ENCODE measurements around the gene SNURF.
"Not testable (repeated sequence)": the region's sequence is repeated elsewhere in the genome, so short reads cannot be mapped to it uniquely, and the experiment has no call there.

The SNURF gene, protein sequence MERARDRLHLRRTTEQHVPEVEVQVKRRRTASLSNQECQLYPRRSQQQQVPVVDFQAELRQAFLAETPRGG

DNA sequence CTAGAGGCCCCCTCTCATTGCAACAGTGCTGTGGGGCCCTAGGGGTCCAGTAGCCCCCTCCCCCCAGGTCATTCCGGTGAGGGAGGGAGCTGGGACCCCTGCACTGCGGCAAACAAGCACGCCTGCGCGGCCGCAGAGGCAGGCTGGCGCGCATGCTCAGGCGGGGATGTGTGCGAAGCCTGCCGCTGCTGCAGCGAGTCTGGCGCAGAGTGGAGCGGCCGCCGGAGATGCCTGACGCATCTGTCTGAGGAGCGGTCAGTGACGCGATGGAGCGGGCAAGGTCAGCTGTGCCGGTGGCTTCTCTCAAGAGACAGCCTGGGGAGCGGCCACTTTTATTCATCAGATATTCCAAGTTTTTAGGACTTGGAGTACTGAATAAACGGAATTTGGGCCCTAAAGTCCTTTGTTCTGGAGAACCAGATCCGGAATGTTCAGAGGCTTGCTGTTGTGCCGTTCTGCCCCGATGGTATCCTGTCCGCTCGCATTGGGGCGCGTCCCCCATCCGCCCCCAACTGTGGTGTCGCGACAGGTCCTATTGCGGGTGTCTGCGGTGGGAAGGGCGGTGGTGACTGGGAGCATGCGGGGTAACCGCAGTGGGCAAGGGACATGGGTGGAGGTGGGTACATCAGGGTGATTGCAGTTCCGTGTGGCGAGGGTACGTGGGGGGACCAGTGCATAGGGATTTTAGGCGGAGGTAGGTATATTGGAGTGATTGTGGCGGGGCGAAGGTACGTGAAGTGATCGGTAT is at the start of gene SNURF, which contains the start of gene SNRPN:
Gene SNURF (plus strand): TSS at position 205 of the 748 bp plus-strand sequence. CDS start 62 bp downstream, at position 267.
Gene SNRPN (plus strand): TSS at position 205 of the 748 bp plus-strand sequence. CDS start 19,467 bp downstream, outside the sequence.
- H3K4me3 ChIP-seq (ENCODE audit: low read depth in 1 of 2, low read length in 2 of 2) = peak within 1 kb of the TSS; percentile 89 to 93
- no peaks in the 10 kb centered on the region for H3K4me1 ChIP-seq (ENCODE audit: control insufficient read depth in 1 of 2, insufficient read depth in 2 of 2, low read length in 2 of 2)
- H3K9me3 ChIP-seq (ENCODE audit: control insufficient read depth in 1 of 2, low read length in 2 of 2) = peaks cover 6 to 8% of the 10 kb centered on the region in 2 donors
- H3K27me3 ChIP-seq (ENCODE audit: control insufficient read depth in 1 of 2, insufficient read depth in 2 of 2, low read length in 2 of 2) = no peaks in the 10 kb centered on the region
- H3K27ac ChIP-seq (ENCODE audit: low read depth, low read length) = peak within 1 kb of the TSS; percentile 85
- peak within 1 kb of the TSS; percentile 80 to 81 for H3K9ac ChIP-seq (ENCODE audit: low read depth in 1 of 2, low read length in 2 of 2)
- no peaks in the 10 kb centered on the region for H3K36me3 ChIP-seq (ENCODE audit: control insufficient read depth in 1 of 2, insufficient read depth in 2 of 2, low read length in 2 of 2)

DNA sequence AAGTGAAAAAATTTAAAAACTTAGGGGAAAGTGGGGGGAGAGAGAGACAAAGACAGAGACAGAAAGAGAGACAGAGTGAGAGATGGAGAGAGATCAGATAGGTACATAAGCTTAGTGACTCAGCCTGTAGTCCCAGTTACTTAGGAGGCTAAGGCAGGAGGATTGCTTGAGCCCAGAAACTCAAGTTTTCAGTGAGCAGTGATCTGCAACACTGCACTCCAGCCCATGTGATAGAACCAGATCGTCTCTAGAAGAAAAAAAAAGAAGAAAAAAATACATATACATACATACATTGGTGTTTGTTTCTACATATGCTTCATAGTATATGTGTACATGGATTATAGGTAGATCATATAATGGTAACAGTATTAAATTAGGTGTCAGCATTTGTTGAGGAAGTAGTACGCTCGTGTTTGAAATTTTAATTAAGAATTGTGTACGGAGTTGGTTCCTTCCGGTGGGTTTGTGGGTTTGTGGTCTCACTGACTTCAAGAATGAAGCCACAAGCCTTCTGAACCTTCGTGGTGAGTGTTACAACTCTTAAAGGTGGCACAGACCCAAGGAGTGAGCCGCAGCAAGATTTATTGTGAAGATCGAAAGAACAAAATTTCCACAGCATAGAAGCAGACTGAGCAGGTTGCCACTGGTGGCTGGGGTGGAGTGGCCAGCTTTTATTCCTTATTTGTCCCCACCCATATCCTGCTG is 38.3 kb upstream of the SNURF start:
- Histone ChIP-seq H3K36me3 (ENCODE audit: control insufficient read depth in 1 of 2, insufficient read depth in 2 of 2, low read length in 2 of 2) (no peaks in the 10 kb centered on the region), H3K4me3 (ENCODE audit: low read depth in 1 of 2, low read length in 2 of 2) (no peak overlapping the region), H3K9ac (ENCODE audit: low read depth in 1 of 2, low read length in 2 of 2) (no peak overlapping the region), H3K27me3 (ENCODE audit: control insufficient read depth in 1 of 2, insufficient read depth in 2 of 2, low read length in 2 of 2) (no peaks in the 10 kb centered on the region), H3K4me1 (ENCODE audit: control insufficient read depth in 1 of 2, insufficient read depth in 2 of 2, low read length in 2 of 2) (no peaks in the 10 kb centered on the region), H3K27ac (ENCODE audit: low read depth, low read length) (no peak overlapping the region), H3K9me3 (ENCODE audit: control insufficient read depth in 1 of 2, low read length in 2 of 2) (peaks cover 4 to 15% of the 10 kb centered on the region in 2 donors)

DNA sequence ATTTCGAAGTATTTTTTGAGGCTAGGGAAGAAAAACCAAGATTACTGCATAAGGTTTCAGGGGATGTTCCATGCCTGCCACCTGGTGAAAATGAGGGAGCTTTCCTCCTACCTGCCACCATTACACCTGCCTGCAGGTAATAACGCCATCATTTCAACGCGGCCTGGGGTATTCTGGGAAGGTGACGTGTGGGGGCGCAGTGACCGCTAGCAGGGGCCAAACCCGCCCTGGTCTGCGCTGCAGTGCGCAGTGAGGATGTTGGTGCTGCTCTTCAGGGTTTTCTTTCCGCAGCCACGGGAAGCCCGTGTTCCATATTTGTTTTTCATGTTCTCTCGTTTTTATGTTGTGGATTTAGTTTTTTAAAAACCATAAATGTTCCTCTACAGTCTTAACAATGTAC is 37.4 kb upstream of the SNURF start:
- Histone ChIP-seq H3K4me1 (ENCODE audit: control insufficient read depth in 1 of 2, insufficient read depth in 2 of 2, low read length in 2 of 2) (no peaks in the 10 kb centered on the region), H3K9ac (ENCODE audit: low read depth in 1 of 2, low read length in 2 of 2) (no peak overlapping the region), H3K9me3 (ENCODE audit: control insufficient read depth in 1 of 2, low read length in 2 of 2) (peaks cover 0 to 13% of the 10 kb centered on the region in 2 donors), H3K4me3 (ENCODE audit: low read depth in 1 of 2, low read length in 2 of 2) (no peak overlapping the region), H3K27me3 (ENCODE audit: control insufficient read depth in 1 of 2, insufficient read depth in 2 of 2, low read length in 2 of 2) (no peaks in the 10 kb centered on the region), H3K27ac (ENCODE audit: low read depth, low read length) (no peak overlapping the region), H3K36me3 (ENCODE audit: control insufficient read depth in 1 of 2, insufficient read depth in 2 of 2, low read length in 2 of 2) (no peaks in the 10 kb centered on the region)

DNA sequence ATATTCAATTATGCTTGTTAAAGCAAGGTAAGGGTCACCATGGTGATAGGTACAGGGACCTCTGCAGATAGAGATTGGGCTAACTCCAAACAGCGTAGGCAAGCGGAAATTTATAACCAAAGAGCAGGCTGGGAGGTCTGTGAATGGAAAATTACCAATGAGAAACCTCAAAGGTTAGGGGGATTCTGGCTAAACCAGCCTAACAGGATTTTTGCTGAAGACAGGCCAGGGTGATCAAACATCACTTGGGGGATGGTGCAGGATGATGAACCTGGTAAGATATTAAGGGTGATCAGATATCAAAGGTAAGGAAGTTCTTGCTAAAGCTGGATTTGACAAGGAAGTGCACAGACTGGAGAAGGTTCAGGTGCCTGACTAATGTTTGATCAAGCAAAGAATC is 35.3 kb upstream of the SNURF start:
- no peaks in the 10 kb centered on the region for H3K4me1 ChIP-seq (ENCODE audit: control insufficient read depth in 1 of 2, insufficient read depth in 2 of 2, low read length in 2 of 2)
- H3K4me3 ChIP-seq (ENCODE audit: low read depth in 1 of 2, low read length in 2 of 2) = no peak overlapping the region
- H3K9me3 ChIP-seq (ENCODE audit: control insufficient read depth in 1 of 2, low read length in 2 of 2) = peaks cover 0 to 11% of the 10 kb centered on the region in 2 donors
- no peaks in the 10 kb centered on the region for H3K27me3 ChIP-seq (ENCODE audit: control insufficient read depth in 1 of 2, insufficient read depth in 2 of 2, low read length in 2 of 2)
- no peak overlapping the region for H3K9ac ChIP-seq (ENCODE audit: low read depth in 1 of 2, low read length in 2 of 2)
- no peaks in the 10 kb centered on the region for H3K36me3 ChIP-seq (ENCODE audit: control insufficient read depth in 1 of 2, insufficient read depth in 2 of 2, low read length in 2 of 2)
- H3K27ac ChIP-seq (ENCODE audit: low read depth, low read length) = no peak overlapping the region

DNA sequence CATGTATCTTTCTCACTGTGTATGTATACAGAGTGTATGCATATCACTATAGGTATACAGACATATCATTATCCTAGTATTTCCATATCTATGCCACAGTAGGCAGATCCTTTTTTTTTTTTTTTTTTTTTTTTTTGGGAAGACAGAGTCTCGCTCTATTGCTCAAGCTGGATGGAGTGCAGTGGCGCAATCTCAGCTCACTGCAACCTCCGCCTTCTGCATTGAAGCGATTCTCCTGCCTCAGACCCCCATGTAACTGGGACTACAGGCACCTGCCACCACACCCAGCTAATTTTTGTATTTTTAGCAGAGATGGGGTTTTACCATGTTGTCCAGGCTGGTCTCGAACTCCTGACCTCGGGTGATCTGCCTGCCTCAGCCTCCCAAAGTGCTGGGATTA is 32.0 kb upstream of the SNURF start:
- H3K27ac ChIP-seq (ENCODE audit: low read depth, low read length); H3K36me3 ChIP-seq (ENCODE audit: control insufficient read depth in 1 of 2, insufficient read depth in 2 of 2, low read length in 2 of 2); H3K4me1 ChIP-seq (ENCODE audit: control insufficient read depth in 1 of 2, insufficient read depth in 2 of 2, low read length in 2 of 2); H3K4me3 ChIP-seq (ENCODE audit: low read depth in 1 of 2, low read length in 2 of 2); H3K27me3 ChIP-seq (ENCODE audit: control insufficient read depth in 1 of 2, insufficient read depth in 2 of 2, low read length in 2 of 2); H3K9me3 ChIP-seq (ENCODE audit: control insufficient read depth in 1 of 2, low read length in 2 of 2); H3K9ac ChIP-seq (ENCODE audit: low read depth in 1 of 2, low read length in 2 of 2): not testable (repeated sequence)

DNA sequence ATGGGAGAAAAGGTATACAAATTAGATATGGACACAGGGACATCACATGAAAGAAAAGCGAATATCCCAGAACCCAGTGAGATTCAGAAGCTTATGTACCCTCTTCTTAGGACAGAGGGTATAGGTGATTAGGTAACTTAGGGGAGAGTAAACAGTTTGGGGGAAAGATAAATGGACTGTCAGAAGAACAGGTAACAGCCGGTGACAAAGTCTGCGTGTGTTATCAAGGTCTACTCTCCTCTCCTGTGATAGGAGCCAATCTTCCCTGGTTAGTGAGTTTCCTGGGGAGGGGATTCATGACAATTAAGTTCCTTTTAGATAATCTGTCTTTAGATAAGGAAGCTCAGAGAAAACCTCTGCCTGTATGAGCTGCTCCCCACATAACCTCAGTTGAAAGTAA is 30.6 kb upstream of the SNURF start:
- Histone ChIP-seq H3K4me3 (ENCODE audit: low read depth in 1 of 2, low read length in 2 of 2) (no peak overlapping the region), H3K4me1 (ENCODE audit: control insufficient read depth in 1 of 2, insufficient read depth in 2 of 2, low read length in 2 of 2) (no peaks in the 10 kb centered on the region), H3K9me3 (ENCODE audit: control insufficient read depth in 1 of 2, low read length in 2 of 2) (peaks cover 0 to 5% of the 10 kb centered on the region in 2 donors), H3K36me3 (ENCODE audit: control insufficient read depth in 1 of 2, insufficient read depth in 2 of 2, low read length in 2 of 2) (no peaks in the 10 kb centered on the region), H3K27ac (ENCODE audit: low read depth, low read length) (no peak overlapping the region), H3K9ac (ENCODE audit: low read depth in 1 of 2, low read length in 2 of 2) (no peak overlapping the region), H3K27me3 (ENCODE audit: control insufficient read depth in 1 of 2, insufficient read depth in 2 of 2, low read length in 2 of 2) (no peaks in the 10 kb centered on the region)

DNA sequence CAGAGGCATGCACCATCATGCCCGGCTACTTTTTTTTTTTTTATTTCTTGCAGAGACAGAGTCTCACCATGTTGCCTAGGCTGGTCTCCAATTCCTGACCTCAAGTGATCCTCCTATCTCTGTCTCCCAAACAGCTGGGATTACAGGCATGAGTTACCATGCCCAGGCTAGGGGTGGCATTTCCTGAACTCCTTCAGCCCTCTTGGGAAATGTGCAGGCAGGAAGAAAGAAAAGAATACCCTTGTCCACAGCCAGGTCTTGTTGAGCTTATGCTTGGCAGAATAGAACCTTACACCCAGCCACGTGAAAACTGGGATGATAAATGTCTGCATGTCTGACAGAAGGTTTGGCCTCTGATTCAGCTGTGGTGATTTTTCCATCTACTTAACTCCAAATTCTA is 30.2 kb upstream of the SNURF start:
- Histone ChIP-seq H3K36me3 (ENCODE audit: control insufficient read depth in 1 of 2, insufficient read depth in 2 of 2, low read length in 2 of 2) (no peaks in the 10 kb centered on the region), H3K27me3 (ENCODE audit: control insufficient read depth in 1 of 2, insufficient read depth in 2 of 2, low read length in 2 of 2) (no peaks in the 10 kb centered on the region), H3K9ac (ENCODE audit: low read depth in 1 of 2, low read length in 2 of 2) (no peak overlapping the region), H3K9me3 (ENCODE audit: control insufficient read depth in 1 of 2, low read length in 2 of 2) (peaks cover 0 to 5% of the 10 kb centered on the region in 2 donors), H3K27ac (ENCODE audit: low read depth, low read length) (no peak overlapping the region), H3K4me3 (ENCODE audit: low read depth in 1 of 2, low read length in 2 of 2) (no peak overlapping the region), H3K4me1 (ENCODE audit: control insufficient read depth in 1 of 2, insufficient read depth in 2 of 2, low read length in 2 of 2) (no peaks in the 10 kb centered on the region)

DNA sequence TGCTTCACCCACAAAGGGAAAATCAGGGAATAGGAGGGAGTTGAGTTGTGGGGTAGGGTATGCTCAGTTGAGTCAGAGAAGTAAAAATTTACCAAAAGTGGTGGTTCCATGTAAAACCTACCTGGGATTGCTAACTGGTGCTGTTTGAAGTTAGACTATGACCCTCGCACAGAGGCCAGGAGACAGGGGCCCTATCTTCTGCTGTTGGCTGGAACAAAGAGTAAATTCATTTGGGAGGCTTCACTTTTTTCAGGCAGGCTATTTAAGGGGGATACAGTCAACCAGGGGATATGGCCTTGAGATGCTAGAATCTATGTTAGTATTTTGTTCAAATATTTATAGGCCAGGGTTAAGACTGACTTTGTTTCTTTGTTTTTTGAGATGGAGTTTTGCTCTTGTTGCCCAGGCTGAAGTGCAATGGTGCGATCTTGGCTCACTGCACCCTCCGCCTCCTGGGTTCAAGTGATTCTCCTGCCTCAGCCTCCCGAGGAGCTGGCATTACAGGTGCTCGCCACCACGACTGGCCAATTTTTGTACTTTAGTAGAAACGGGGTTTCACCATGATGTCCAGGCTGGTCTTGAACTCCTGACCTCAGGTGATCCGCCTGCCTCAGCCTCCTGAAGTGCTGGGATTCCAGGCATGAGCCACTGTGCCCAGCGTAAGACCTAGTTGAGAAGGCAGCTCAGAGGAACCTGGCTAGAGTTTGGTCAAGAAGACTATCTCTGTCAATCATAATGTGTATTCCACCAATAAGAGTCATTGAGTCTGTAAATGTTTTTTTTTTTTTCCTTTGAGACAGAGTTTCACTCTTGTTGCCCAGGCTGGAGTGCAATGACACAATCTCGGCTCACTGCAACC is 22.7 kb upstream of the SNURF start:
- not testable (repeated sequence) for H3K27me3 ChIP-seq (ENCODE audit: control insufficient read depth in 1 of 2, insufficient read depth in 2 of 2, low read length in 2 of 2); H3K27ac ChIP-seq (ENCODE audit: low read depth, low read length)

DNA sequence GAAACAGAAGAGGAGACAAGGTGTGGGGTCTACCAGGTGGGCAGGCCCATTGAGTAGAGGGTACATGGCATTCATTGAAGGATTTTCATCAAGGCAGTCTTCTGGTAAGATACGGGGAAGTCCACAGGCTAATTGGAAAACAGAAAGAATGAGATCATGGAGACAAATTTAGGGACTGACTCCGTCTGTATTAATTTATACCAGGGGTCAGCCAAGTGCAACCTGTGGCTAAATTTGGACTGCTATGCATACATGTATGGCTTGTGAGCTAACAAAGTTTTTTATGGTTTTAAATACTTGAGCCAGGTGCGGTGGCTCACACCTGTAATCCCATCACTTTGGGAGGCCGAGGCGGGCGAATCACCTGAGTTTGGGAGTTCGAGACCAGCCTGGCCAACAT is 21.1 kb upstream of the SNURF start:
- no peaks in the 10 kb centered on the region for H3K4me1 ChIP-seq (ENCODE audit: control insufficient read depth in 1 of 2, insufficient read depth in 2 of 2, low read length in 2 of 2)
- H3K9ac ChIP-seq (ENCODE audit: low read depth in 1 of 2, low read length in 2 of 2) = no peak overlapping the region
- peaks cover 9 to 15% of the 10 kb centered on the region in 2 donors for H3K9me3 ChIP-seq (ENCODE audit: control insufficient read depth in 1 of 2, low read length in 2 of 2)
- H3K27me3 ChIP-seq (ENCODE audit: control insufficient read depth in 1 of 2, insufficient read depth in 2 of 2, low read length in 2 of 2) = no peaks in the 10 kb centered on the region
- H3K36me3 ChIP-seq (ENCODE audit: control insufficient read depth in 1 of 2, insufficient read depth in 2 of 2, low read length in 2 of 2) = no peaks in the 10 kb centered on the region
- H3K27ac ChIP-seq (ENCODE audit: low read depth, low read length) = no peak overlapping the region
- no peak overlapping the region for H3K4me3 ChIP-seq (ENCODE audit: low read depth in 1 of 2, low read length in 2 of 2)

More for the DNA sequence above, 22.7 kb upstream of the SNURF start:
- H3K9me3 ChIP-seq (ENCODE audit: control insufficient read depth in 1 of 2, low read length in 2 of 2) = peaks cover 9 to 10% of the 10 kb centered on the region in 2 donors
- H3K36me3 ChIP-seq (ENCODE audit: control insufficient read depth in 1 of 2, insufficient read depth in 2 of 2, low read length in 2 of 2); H3K4me3 ChIP-seq (ENCODE audit: low read depth in 1 of 2, low read length in 2 of 2); H3K9ac ChIP-seq (ENCODE audit: low read depth in 1 of 2, low read length in 2 of 2); H3K4me1 ChIP-seq (ENCODE audit: control insufficient read depth in 1 of 2, insufficient read depth in 2 of 2, low read length in 2 of 2): not testable (repeated sequence)
